HG02798 (cell line): ENCODE measurements around the gene TEKTIP1.
"Not testable (repeated sequence)": the region's sequence is repeated elsewhere in the genome, so short reads cannot be mapped to it uniquely, and the experiment has no call there.

Source experiments
- ATAC-seq: cut with Tn5 transposase; IDR thresholded peaks from one replicate; pipeline ENCODE4 v1.9.1; 2021; ENCODE audit warnings: mild to moderate bottlenecking; ENCODE audit not compliant: unreplicated experiment, poor library complexity

TEKTIP1 gene

GRCh38 chr19:3507371-3508120 is 31.4 kb upstream of the TEKTIP1 start:
- ATAC-seq, result no peak

GRCh38 chr19:3508121-3508661 is 30.8 kb upstream of the TEKTIP1 start:
- ATAC-seq, result not testable (repeated sequence)

- ATAC-seq, result no peak
Measured at GRCh38 chr19:3508771-3509535, 30.0 kb upstream of the TEKTIP1 start.

- ATAC-seq, result no peak
Measured at GRCh38 chr19:3509566-3509989, 29.4 kb upstream of the TEKTIP1 start.

GRCh38 chr19:3510727-3511126 is 28.2 kb upstream of the TEKTIP1 start:
- ATAC-seq, result no peak

- ATAC-seq, result no peak
Measured at GRCh38 chr19:3511506-3512251, 27.3 kb upstream of the TEKTIP1 start.

GRCh38 chr19:3512562-3513228 is 26.3 kb upstream of the TEKTIP1 start:
- ATAC-seq, result no peak

GRCh38 chr19:3513229-3514140 is 25.5 kb upstream of the TEKTIP1 start:
- ATAC-seq, result no peak

GRCh38 chr19:3514930-3515329 is 24.0 kb upstream of the TEKTIP1 start:
- ATAC-seq, result no peak

GRCh38 chr19:3515891-3516422 is 23.0 kb upstream of the TEKTIP1 start:
- ATAC-seq, result no peak

- no peak for ATAC-seq
Measured at GRCh38 chr19:3516675-3517207, 22.2 kb upstream of the TEKTIP1 start.

- no peak for ATAC-seq
Measured at GRCh38 chr19:3517638-3518037, 21.3 kb upstream of the TEKTIP1 start.

GRCh38 chr19:3518255-3518654 is 20.7 kb upstream of the TEKTIP1 start:
- no peak for ATAC-seq

GRCh38 chr19:3518659-3519058 is 20.3 kb upstream of the TEKTIP1 start:
- ATAC-seq, result no peak

- ATAC-seq, result no peak
Measured at GRCh38 chr19:3519126-3519525, 19.8 kb upstream of the TEKTIP1 start.

- no peak for ATAC-seq
Measured at GRCh38 chr19:3520166-3521103, 18.5 kb upstream of the TEKTIP1 start.

GRCh38 chr19:3521104-3521445 is 17.9 kb upstream of the TEKTIP1 start:
- no peak for ATAC-seq
